ENCODE results near the gene UMAD1.

- TF ChIP-seq CTCF (IDR thresholded peaks at IDR 0.05) (no peak), ZFX (IDR thresholded peaks at IDR 0.05; ENCODE audit: borderline replicate concordance) (no peak)
Observed at GRCh38 chr7:7851991-7852390, 211.4 kb downstream of the UMAD1 start.

Data from 22Rv1 (cell line).